Left hindlimb (tissue), 1 donor: Measurements from ENCODE around the gene C2orf42.
"Not testable (repeated sequence)": the region's sequence is repeated elsewhere in the genome, so short reads cannot be mapped to it uniquely, and the experiment has no call there.

Experiments
- DNase-seq: peaks from one replicate; pipeline ENCODE4 v3.0.0-alpha.2; 2018

C2orf42 gene

GRCh38 chr2:70102323-70102905, 88.4 kb downstream of the C2orf42 start:
- DNase-seq = not testable (repeated sequence)

- DNase-seq = not testable (repeated sequence)
Observed at GRCh38 chr2:70101686-70102085, 89.1 kb downstream of the C2orf42 start.

- no peak for DNase-seq
Observed at GRCh38 chr2:70101174-70101573, 89.6 kb downstream of the C2orf42 start.
